Smooth muscle cell (in vitro differentiated cells): ENCODE data around the gene ADIPOR1. TPM values are rescaled to one million over a fixed set of nuclear protein-coding genes. Genes with fewer than 3 reads are reported as not detected.

Experiments
- DNase-seq: peaks from one replicate; lab custom pipeline; 2025; ENCODE audit not compliant: unreplicated experiment; lab: John Stamatoyannopoulos, UW
- H2AFZ ChIP-seq: fragments of 200-600 bp; sonication (generic); 2 replicates; pipeline ENCODE4 v1.6.0; 2016; ENCODE audit warnings: antibody characterized with exemption, low read depth, mild to moderate bottlenecking
- H3F3A ChIP-seq: fragments of 200-600 bp; sonication (generic); 2 replicates; pipeline ENCODE4 v1.6.0; 2017; ENCODE audit warnings: antibody characterized with exemption, low read depth
- H3K27ac ChIP-seq: fragments of 200-600 bp; sonication (generic); 2 replicates; pipeline ENCODE4 v1.5.1; 2016; ENCODE audit warnings: low read depth, mild to moderate bottlenecking
- H3K27me3 ChIP-seq: fragments of 200-600 bp; sonication (generic); 2 replicates; pipeline ENCODE4 v1.6.1; 2016; ENCODE audit warnings: low read depth, mild to moderate bottlenecking
- H3K36me3 ChIP-seq: fragments of 200-600 bp; sonication (generic); 2 replicates; pipeline ENCODE4 v1.5.1; 2016; ENCODE audit warnings: low read depth
- H3K4me1 ChIP-seq: fragments of 200-600 bp; sonication (generic); 2 replicates; pipeline ENCODE4 v1.5.1; 2016; ENCODE audit warnings: low read depth
- H3K4me2 ChIP-seq: fragments of 200-600 bp; sonication (generic); 2 replicates; pipeline ENCODE4 v1.6.0; 2016; ENCODE audit warnings: mild to moderate bottlenecking
- H3K4me3 ChIP-seq: fragments of 200-600 bp; sonication (generic); 2 replicates; pipeline ENCODE4 v1.5.1; 2016; ENCODE audit warnings: mild to moderate bottlenecking
- H3K79me2 ChIP-seq: fragments of 200-600 bp; sonication (generic); 2 replicates; pipeline ENCODE4 v1.6.0; 2016; ENCODE audit warnings: low read depth, mild to moderate bottlenecking
- H3K9ac ChIP-seq: fragments of 200-600 bp; sonication (generic); 2 replicates; pipeline ENCODE4 v1.6.0; 2016; ENCODE audit warnings: low read depth
- H3K9me3 ChIP-seq: fragments of 200-600 bp; sonication (generic); replicated peaks from 2 replicates; pipeline ENCODE4 v1.5.1; 2016; ENCODE audit warnings: low read depth
- H4K20me1 ChIP-seq: fragments of 200-600 bp; sonication (generic); 2 replicates; pipeline ENCODE4 v1.6.0; 2016; ENCODE audit warnings: low read depth
- WGBS: methylation state at CpG from one replicate; pipeline ENCODE4 v1.1.7; 2016; ENCODE audit warnings: low lambda C conversion rate; 5-methylcytosine and 5-hydroxymethylcytosine counted together
- polyA plus RNA-seq: library from polyadenylated mRNA; unstranded; fragments of >200 nt; fragmentation: Nextera tagmentation; extraction: Ambion mirVana; gene quantifications from 2 replicates; pipeline ENCODE4 v1.2.1, GENCODE V29; 2016
- small RNA-seq: library from RNA; depleted of rRNA; stranded (forward); fragments of <200 nt; gene quantifications from one replicate; pipeline ENCODE3, GENCODE V24; 2014
- total RNA-seq: library from RNA; depleted of rRNA; stranded (reverse); fragments of >200 nt; gene quantifications from 2 replicates; pipeline ENCODE4 v1.2.3, GENCODE V29; 2014
- TF ChIP-seq, protein P1 (sequence below): fragments of 200-600 bp; sonication (generic); IDR thresholded peaks from 2 replicates; pipeline ENCODE4 v1.5.1; 2017; ENCODE audit warnings: borderline replicate concordance, mild to moderate bottlenecking, antibody characterized with exemption; ENCODE audit not compliant: insufficient read depth, poor library complexity, severe bottlenecking

ADIPOR1 gene
- total and polyA plus RNA-seq, 2 experiments from 2014 or later: 132 to 146 TPM

- Histone ChIP-seq H3K4me1 (no peaks in the 10 kb centered on the region), H3K4me3 (no peak overlapping the region), H3F3A (no peaks in the 10 kb centered on the region), H3K27ac (no peak overlapping the region), H3K79me2 (no peaks in the 10 kb centered on the region), H2AFZ (no peak overlapping the region), H3K36me3 (peaks cover 12% of the 10 kb centered on the region), H3K4me2 (no peak overlapping the region), H3K9me3 (no peaks in the 10 kb centered on the region), H4K20me1 (no peaks in the 10 kb centered on the region), H3K27me3 (no peaks in the 10 kb centered on the region), H3K9ac (no peak overlapping the region)
- DNase-seq: no peak
- WGBS: 97% methylated on average over 4 of the region's 4 CpGs
- TF ChIP-seq, protein P1, sequence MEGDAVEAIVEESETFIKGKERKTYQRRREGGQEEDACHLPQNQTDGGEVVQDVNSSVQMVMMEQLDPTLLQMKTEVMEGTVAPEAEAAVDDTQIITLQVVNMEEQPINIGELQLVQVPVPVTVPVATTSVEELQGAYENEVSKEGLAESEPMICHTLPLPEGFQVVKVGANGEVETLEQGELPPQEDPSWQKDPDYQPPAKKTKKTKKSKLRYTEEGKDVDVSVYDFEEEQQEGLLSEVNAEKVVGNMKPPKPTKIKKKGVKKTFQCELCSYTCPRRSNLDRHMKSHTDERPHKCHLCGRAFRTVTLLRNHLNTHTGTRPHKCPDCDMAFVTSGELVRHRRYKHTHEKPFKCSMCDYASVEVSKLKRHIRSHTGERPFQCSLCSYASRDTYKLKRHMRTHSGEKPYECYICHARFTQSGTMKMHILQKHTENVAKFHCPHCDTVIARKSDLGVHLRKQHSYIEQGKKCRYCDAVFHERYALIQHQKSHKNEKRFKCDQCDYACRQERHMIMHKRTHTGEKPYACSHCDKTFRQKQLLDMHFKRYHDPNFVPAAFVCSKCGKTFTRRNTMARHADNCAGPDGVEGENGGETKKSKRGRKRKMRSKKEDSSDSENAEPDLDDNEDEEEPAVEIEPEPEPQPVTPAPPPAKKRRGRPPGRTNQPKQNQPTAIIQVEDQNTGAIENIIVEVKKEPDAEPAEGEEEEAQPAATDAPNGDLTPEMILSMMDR: no peak
These were observed 56.6 kb downstream of the ADIPOR1 start for GRCh38 chr1:202901555-202901954.

DNA sequence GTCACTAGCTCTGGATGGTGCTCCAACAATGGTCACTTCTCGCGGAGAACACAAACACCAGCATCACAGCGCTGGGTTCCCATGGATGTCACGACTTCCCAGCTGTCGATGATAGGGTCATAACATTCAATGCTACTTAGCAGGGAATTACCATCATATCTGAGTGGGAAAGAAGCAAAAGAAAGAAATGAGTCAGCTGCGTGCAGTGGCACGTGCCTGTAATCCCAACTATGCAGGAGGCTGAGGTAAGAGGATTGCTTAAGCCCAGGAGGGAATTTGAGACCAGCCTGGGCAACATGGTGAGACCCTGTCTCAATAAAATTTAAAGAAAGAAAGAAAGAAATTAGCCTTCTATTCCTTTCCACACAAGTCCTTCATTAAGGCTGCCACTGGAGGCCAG is 65.6 kb downstream of the ADIPOR1 start:
- H4K20me1 ChIP-seq: peaks cover 6% of the 10 kb centered on the region
- H3K4me3 ChIP-seq: no peak overlapping the region
- no peak overlapping the region for H2AFZ ChIP-seq
- H3K36me3 ChIP-seq: peaks cover 23% of the 10 kb centered on the region
- peaks cover 10% of the 10 kb centered on the region for H3F3A ChIP-seq
- no peaks in the 10 kb centered on the region for H3K9me3 ChIP-seq
- H3K4me1 ChIP-seq: peaks cover 7% of the 10 kb centered on the region
- TF ChIP-seq, protein P1: no peak
- H3K4me2 ChIP-seq: no peak overlapping the region
- DNase-seq: no peak
- WGBS: 88% methylated on average over 7 of the region's 7 CpGs
- no peak overlapping the region for H3K27ac ChIP-seq
- peaks cover 5% of the 10 kb centered on the region for H3K79me2 ChIP-seq
- H3K27me3 ChIP-seq: no peaks in the 10 kb centered on the region
- H3K9ac ChIP-seq: no peak overlapping the region

Small RNAs within 50 kb of the gene (small RNA-seq; reads per million reads assigned to genes)
- not detected for gene RF00019

Other genes starting within 250 kb of the ADIPOR1 start
- gene SYT2, start 247.9 kb downstream of the ADIPOR1 start, total RNA-seq: not detected in 2 replicates
- 0.31 TPM in 1 of 2 replicates, not detected in the other for gene SYT2, start 247.9 kb downstream of the ADIPOR1 start, polyA plus RNA-seq
- gene KDM5B, start 149.9 kb downstream of the ADIPOR1 start, total RNA-seq: 158 and 178 TPM in 2 replicates
- 94.1 and 128 TPM in 2 replicates for gene KDM5B, start 149.9 kb downstream of the ADIPOR1 start, polyA plus RNA-seq
- 1.7 and 13.0 TPM in 2 replicates for gene PCAT6, start 147.4 kb downstream of the ADIPOR1 start, total RNA-seq
- 24.9 and 30.1 TPM in 2 replicates for gene PCAT6, start 147.4 kb downstream of the ADIPOR1 start, polyA plus RNA-seq
- gene RABIF, start 69.2 kb downstream of the ADIPOR1 start, total RNA-seq: 5.2 and 5.6 TPM in 2 replicates
- gene RABIF, start 69.2 kb downstream of the ADIPOR1 start, polyA plus RNA-seq: 6.9 and 9.8 TPM in 2 replicates
- gene KLHL12, start 31.1 kb downstream of the ADIPOR1 start, total RNA-seq: 22.7 and 25.4 TPM in 2 replicates
- gene KLHL12, start 31.1 kb downstream of the ADIPOR1 start, polyA plus RNA-seq: 19.0 and 19.5 TPM in 2 replicates
- gene CYB5R1, start 8.9 kb upstream of the ADIPOR1 start, total RNA-seq: 35.1 and 37.5 TPM in 2 replicates
- 34.7 and 59.8 TPM in 2 replicates for gene CYB5R1, start 8.9 kb upstream of the ADIPOR1 start, polyA plus RNA-seq
- gene TMEM183A, start 49.1 kb upstream of the ADIPOR1 start, total RNA-seq: 55.0 and 68.6 TPM in 2 replicates
- 54.9 and 60.4 TPM in 2 replicates for gene TMEM183A, start 49.1 kb upstream of the ADIPOR1 start, polyA plus RNA-seq
- 10.4 and 10.8 TPM in 2 replicates for gene PPFIA4, start 68.2 kb upstream of the ADIPOR1 start, total RNA-seq
- 6.5 and 9.0 TPM in 2 replicates for gene PPFIA4, start 68.2 kb upstream of the ADIPOR1 start, polyA plus RNA-seq
- gene MYOG, start 127.7 kb upstream of the ADIPOR1 start, total RNA-seq: not detected in 2 replicates
- 0.41 TPM in 1 of 2 replicates, not detected in the other for gene MYOG, start 127.7 kb upstream of the ADIPOR1 start, polyA plus RNA-seq
- gene ADORA1, start 169.4 kb upstream of the ADIPOR1 start, total RNA-seq: 7.7 and 16.0 TPM in 2 replicates
- gene ADORA1, start 169.4 kb upstream of the ADIPOR1 start, polyA plus RNA-seq: 18.0 and 18.5 TPM in 2 replicates
- 0.67 TPM in 1 of 2 replicates, not detected in the other for gene MYBPH, start 217.5 kb upstream of the ADIPOR1 start, total RNA-seq
- gene MYBPH, start 217.5 kb upstream of the ADIPOR1 start, polyA plus RNA-seq: 0.51 and 1.7 TPM in 2 replicates
- gene CHI3L1, start 228.4 kb upstream of the ADIPOR1 start, total RNA-seq: 45.4 TPM in 2 replicates
- 53.6 and 74.7 TPM in 2 replicates for gene CHI3L1, start 228.4 kb upstream of the ADIPOR1 start, polyA plus RNA-seq